Measurements from ENCODE around the gene TGM6.

The TGM6 gene

DNA sequence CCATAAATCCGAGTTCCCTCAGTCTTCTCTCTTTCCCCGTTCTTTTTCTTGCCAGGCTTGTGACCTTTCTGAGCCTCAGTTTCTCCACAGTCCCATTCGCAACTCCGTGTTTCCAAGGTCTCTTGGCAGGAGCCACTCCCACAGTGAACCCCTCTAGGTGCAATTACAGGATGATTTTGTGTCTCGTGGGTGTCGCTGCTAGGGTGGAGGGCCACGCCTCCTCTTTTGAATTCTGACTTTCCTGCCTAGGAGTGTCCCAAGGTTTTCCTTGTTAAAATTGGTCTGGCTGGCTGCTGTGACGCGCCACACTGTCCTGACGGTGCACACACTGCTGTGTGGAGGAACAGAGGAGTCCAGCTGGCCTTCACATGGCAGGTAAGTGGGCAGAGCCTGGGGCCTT lies at the start of gene TGM6:
TSS of gene TGM6 (plus strand) at position 301 of the 400 bp plus-strand sequence. CDS start at position 369, 68 bp downstream.
- DNase-seq (ENCODE audit: low read depth), result no peak

DNA sequence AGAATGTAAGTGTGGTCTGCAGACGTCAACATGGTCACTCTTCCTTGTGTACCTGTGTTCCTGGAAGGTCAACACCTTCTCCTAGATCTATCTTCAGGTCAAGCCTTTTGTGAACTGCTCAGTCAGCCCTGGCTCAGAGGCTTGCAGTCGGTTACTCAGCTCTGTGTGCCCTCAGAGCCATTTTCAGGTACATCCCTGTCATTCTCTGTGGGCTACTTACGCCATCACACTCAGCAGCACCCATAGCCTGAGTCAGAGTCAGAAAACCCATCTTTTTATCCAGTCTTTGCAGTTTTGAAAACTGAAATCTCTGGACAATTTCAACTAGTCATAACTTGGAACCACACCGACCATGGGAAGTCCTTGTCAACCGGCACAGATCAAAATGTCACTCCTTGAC lies 49.6 kb upstream of the TGM6 start:
- DNase-seq (ENCODE audit: low read depth), result no peak

DNA sequence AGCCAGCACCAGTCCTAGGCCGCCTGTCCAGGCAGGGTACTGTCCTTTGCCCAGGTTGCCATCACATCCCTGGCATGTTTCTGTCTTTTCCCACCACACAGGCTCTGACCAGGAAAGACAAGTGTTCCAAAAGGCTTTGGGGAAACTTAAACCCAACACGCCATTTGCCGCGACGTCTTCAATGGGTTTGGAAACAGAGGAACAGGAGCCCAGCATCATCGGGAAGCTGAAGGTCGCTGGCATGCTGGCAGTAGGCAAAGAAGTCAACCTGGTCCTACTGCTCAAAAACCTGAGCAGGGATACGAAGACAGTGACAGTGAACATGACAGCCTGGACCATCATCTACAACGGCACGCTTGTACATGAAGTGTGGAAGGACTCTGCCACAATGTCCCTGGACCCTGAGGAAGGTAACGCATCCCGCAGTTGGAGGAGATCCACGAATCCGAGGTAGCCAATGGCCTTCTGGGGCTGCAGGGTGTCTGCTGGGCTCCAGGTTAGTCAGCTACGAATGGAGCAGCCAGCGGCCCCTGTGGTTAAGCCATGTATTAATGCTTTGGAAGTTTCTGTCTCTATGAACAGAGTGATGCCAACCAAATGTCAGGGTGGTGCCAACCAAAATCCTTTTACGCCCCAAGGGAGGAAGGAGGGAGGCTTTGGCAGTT lies 48.7 kb upstream of the TGM6 start:
- DNase-seq (ENCODE audit: low read depth), result no peak

DNA sequence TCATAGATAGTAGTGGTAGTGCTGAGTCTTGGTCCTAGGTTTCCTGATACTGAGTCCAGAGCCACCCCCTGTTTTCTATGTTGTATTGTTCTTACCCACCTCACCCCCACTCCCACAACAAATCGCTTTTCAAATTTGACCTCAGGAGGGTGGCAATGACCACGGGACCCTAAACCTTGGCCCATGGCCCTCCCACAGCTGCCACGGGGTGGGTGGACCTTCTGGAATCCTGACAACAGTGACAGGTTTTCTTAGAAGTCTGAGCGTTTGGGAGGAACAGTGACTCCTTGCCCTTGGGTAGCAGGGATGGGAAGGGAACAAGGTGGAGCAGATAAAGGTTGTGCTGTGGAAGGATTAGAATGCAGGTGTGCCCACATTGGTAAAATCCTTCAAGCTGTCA lies 48.0 kb upstream of the TGM6 start:
- no peak for DNase-seq (ENCODE audit: low read depth)

- no peak for DNase-seq (ENCODE audit: low read depth)
Measured at GRCh38 chr20:2333821-2334220, 46.9 kb upstream of the TGM6 start.

- DNase-seq (ENCODE audit: low read depth), result no peak
Measured at GRCh38 chr20:2335096-2335870, 45.4 kb upstream of the TGM6 start.

GRCh38 chr20:2336471-2336870 lies 44.2 kb upstream of the TGM6 start:
- no peak for DNase-seq (ENCODE audit: low read depth)

GRCh38 chr20:2337142-2337541 lies 43.6 kb upstream of the TGM6 start:
- DNase-seq (ENCODE audit: low read depth), result no peak

DNA sequence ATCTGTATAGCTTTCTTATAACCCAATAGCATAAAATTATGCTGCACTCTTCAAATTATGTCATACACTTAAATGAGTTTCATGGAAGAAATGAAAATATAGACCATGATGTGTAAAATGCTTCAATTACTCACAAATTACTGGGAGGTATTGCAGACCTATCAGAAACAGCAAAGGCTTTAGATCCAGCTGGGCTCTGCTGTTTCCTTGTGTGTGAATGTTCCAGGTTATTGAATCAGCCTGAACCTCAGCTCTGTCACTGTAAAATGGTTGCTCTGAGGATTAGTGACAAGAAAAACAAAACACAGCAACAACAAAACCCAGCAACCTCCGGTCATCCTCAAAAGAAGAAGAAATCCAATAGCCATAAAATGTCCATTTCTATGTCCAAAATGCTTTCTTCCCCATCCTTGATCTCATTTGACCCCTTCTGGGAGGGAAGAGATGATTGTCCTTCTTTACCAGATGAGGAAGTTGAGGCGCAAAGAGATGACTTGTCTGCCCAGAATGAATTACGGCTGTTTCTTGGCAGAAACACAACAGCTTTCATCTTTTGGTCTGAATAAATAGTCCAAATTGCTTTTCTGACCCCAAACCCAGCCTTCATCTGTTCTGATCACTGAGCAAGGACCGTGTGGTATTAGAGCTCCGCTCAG lies 42.2 kb upstream of the TGM6 start:
- no peak for DNase-seq (ENCODE audit: low read depth)

GRCh38 chr20:2340136-2340535 lies 40.6 kb upstream of the TGM6 start:
- no peak for DNase-seq (ENCODE audit: low read depth)

- DNase-seq (ENCODE audit: low read depth), result no peak
Measured at GRCh38 chr20:2340823-2341222, 39.9 kb upstream of the TGM6 start.

- no peak for DNase-seq (ENCODE audit: low read depth)
Measured at GRCh38 chr20:2341336-2341735, 39.4 kb upstream of the TGM6 start.

DNA sequence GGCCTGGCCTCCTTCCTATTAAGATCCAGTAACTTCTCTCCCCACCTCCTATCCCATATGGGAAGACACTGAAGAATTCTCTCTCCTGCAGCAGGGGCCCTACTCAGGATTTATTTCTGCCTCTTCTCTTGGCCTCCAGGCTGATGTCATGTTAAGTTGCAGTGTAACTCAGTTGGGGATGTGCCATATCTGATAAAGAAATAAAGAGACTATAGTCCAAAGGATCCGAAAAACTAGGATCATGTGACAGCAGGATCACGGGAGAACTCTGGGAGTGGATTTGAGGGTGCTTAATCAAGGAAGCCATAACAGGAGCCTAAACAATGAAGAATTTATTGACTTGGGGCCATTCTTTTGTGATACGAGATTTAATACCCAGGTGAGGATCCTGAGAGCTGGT lies 38.5 kb upstream of the TGM6 start:
- no peak for DNase-seq (ENCODE audit: low read depth)

GRCh38 chr20:2346188-2346587 lies 34.5 kb upstream of the TGM6 start:
- DNase-seq (ENCODE audit: low read depth), result no peak

GRCh38 chr20:2348336-2348735 lies 32.4 kb upstream of the TGM6 start:
- DNase-seq (ENCODE audit: low read depth), result no peak

GRCh38 chr20:2349801-2350200 lies 30.9 kb upstream of the TGM6 start:
- DNase-seq (ENCODE audit: low read depth), result no peak

DNA sequence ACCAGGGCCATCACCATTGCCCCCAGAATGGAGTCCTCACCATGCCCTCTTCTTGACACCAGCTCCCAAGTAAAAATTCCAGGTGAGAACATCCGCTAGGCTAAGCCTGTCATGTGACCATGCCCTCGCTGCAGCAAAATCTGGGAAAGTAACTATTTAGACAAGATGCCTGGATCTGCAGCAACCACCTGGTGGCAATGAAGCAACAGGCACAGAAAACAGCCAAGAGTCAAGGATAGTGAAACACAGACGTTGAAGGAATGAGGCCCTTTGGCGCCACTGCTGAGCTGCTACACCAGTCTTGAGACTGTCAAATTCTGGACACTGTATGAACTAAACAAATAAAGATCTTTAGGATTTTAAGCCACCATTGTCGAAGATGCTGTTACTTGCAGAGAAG lies 30.1 kb upstream of the TGM6 start:
- DNase-seq (ENCODE audit: low read depth), result no peak

DNA sequence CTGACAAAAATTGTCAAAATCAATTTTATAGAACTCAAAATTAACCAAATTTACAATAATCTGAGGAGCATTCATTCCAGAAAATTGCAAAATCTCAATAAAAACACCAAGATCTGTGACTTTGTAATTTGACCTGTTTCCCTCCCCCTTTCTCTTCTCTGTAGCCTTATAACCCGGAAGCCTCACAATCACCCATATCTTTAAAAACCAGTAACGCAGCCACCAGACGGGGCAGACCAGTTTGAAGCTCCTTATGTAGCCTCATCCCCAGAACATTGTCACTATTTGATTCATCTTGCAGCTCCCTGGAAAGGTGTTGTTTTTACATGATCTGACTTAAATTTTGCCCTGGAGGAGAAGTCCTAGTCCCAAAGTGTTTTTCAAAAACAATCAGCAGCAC lies 27.5 kb upstream of the TGM6 start:
- no peak for DNase-seq (ENCODE audit: low read depth)

DNA sequence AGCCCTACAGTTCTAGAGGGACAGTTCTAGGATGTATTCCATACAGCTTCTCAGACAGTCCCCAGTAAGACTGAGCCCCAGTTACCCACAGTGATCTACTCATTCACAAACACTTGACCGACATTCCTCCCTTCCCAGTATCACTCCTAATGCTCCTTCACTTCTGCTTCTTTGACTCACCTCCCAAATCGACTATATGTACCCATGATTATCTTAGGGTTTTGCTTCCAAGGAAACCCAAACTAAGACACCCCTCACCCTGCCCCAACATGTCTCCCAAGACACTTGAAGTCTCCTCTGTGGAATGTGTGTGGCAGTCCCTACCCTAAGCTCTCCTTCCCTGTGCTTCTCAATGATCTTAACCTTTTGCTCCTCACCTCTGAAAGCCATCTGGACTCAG lies 23.6 kb upstream of the TGM6 start:
- DNase-seq (ENCODE audit: low read depth), result no peak

DNA sequence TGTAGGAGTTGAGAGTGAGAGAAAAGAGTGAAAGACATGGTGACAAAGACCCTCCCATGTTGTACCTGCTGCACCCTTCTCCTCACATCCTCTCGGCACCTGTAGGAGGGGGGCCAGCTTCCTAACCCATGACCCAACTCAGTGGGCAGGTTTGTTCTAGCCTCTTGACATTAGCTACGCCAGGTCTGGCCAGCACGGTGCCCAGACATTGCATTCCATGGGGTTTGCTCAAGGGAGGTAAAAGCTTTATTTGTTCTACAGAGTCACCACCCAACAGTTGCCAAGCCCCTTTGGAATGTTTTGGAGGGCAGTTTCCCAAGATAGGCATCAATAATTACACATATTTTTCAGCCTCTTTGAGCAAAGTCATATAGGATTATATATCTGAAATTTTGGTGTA lies 22.7 kb upstream of the TGM6 start:
- no peak for DNase-seq (ENCODE audit: low read depth)

DNA sequence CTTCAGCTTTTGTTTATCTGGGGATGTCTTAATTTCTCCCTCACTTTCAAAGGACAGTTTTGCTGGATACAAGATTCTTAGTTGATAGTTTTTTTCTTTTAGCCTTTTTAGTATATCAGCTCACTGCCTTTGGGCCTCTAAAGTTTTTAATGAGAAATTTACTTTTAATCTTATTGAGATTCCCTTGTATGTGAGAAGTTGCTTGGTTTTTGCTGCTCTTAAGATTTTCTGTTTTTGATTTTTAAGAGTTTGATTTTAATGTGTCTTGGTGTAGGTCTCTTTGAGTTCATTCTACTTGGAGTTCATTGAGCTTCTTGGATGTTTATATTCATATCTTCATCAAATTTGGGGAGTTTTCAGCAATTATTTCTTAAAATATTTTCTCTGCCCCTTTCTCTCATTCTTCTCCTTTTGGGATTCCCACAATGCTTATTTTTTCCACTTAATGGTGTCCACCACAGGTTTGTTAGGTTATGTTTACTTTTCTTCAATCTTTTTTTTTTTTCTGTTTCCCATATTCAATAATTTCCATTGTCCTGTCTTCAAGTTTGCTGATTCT lies 19.6 kb upstream of the TGM6 start:
- no peak for DNase-seq (ENCODE audit: low read depth)

DNA sequence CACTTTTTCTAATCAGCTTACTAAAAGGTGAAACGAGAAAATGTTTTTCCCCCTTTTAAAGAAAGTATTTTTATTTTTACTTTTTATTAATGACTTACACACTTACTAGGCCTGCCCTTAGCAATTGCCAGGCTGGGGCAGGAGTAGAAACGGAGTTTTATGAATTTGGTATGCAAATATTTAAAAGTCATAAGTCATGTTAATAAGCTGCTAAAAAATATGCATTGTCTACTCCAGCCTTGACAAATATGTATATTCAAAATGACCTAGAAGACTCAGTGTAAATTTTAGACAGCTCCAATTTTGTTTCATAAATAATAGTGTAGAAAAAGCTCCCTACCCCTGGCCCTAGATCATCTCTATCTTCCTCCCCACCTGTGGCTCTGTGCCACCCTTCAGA lies 17.5 kb upstream of the TGM6 start:
- DNase-seq (ENCODE audit: low read depth), result no peak

DNA sequence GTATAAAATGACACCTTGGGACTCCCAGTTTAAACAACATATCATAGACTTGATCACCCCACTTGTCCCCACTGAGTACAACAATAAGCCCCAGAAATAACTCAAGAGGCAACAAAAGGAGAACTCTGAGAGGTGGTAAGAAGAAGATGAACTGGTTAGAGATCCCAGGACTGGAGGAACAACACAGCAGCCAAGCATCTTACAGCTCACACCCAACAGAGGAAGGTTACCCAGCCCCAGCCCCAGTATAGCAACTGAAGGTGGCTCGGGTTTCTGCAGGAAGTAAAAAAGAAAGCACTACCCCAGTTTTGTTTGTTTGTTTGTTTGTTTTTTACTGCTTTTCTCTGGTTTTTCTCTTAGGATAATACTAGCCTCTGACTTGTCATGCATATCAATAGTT lies 17.1 kb upstream of the TGM6 start:
- no peak for DNase-seq (ENCODE audit: low read depth)
